Activated CD4-positive, alpha-beta T cell treated with anti-CD3 and anti-CD28 coated beads, Interleukin-2, amount 50 U/mL, for 16 hours (primary cell): ENCODE results near the gene GSG1.

ENCODE experiments used
- DNase-seq: peaks from one replicate; pipeline ENCODE4 v3.0.0-alpha.2; 2020

The GSG1 gene

DNA sequence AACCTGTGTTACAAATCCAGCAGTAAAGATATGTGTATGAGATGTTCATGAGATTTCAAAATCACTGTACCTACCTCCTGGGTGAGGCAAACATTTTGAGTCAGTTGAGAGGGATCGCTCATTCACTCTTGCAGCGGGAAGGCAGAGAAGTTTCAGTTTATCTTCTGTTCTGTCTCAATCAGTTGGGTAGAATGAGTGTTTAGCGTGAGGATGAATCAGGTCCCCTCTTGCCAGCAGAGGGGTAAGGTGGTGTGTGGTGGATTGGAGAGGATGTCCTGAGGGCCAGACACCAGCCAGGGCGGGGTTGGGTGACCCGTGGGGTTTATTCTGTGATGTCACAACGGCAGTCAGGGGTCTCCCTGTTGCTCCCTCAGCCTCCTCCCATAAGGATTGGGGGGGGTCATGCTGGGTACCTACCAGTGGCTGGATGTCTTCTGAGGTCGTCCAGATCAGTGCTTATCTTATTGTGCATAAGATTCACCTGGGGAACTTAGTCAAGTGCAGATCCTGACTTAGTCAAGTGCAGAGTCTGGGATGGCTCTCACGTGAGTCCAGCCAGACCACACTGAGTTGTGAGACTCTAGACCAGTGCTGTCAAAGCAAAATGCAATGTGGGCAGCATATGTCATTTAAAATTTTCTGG is at the start of gene GSG1:
Gene GSG1 (minus strand): TSS at position 277 of the 643 bp plus-strand sequence. CDS start 155 bp downstream, at position 122.
- peak; percentile 92 for DNase-seq

- DNase-seq: no peak
These were observed 49.7 kb upstream of the GSG1 start for GRCh38 chr12:13153180-13153579.

DNA sequence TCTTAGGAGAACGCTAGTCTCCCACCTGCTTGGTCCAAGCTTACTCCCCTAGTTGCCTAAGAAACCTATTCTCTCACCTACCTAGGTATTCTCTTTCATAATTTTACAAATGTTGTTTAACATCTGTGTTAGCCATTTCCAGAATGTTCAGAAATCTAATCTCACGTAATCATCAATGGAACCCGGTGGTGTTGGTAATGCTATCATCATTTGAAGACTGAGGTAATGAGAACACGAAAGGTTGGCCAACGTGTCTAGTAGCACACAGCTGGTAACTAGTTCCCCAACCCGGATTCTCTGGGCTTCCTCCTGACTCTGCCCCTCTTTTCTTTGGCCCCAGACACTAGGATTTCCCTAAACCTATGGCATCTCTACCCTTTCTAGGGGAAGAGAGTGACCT is 49.3 kb upstream of the GSG1 start:
- DNase-seq: no peak

DNA sequence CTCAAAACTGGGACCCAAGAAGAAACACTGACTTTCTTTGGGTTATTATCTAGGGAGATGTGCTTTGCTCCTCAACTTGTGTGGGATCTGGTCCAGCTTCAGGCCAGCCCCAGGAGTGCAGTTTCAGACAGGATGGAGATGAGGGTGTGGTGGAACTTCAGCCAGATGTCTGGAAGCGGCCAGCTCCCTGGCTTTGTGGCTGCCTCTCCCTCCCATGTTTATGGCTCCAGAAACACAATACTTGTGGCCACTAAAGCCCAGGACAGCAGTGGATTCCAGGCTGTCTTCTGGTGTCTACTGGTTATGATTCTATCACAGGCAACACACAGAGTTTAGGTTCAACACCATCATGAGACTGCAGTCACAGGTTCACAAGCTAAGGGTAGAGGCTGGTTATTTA is 48.8 kb upstream of the GSG1 start:
- no peak for DNase-seq

DNA sequence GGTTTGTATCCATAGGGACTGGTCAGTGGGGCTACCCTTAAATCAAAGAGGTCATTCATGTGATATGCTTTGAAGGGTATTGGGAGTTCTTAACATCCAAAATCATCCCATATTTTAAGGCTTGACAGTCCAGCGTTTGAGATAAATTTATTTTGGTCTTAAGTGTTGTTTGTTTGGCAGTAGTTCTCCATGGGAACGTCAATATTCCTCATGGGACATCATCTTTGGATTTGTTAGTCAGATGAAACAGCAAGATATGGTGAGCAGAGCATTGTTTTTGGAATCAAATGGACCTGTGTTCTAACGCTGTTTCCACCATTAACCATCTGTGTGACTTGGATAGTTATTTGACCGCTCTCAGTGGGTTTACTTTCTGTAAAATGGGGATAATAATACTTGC is 45.9 kb upstream of the GSG1 start:
- no peak for DNase-seq

DNA sequence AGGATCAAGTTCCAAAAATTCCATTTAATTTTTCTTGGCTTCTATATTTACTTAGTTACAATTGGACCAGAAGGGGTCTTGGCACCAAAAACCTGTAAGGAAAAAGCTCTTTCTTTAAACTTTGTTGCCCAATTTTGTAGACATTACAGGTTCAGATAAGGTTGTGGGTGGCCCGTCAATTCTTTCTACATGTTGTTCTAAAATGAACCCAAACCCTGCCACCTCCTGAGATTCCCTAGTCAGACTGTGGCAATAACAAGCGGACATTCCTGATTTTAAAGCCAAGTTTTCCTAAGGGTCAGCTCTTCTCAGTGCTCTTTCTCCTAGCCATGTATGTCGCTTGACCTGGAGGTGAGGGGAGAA is 45.0 kb upstream of the GSG1 start:
- no peak for DNase-seq

DNA sequence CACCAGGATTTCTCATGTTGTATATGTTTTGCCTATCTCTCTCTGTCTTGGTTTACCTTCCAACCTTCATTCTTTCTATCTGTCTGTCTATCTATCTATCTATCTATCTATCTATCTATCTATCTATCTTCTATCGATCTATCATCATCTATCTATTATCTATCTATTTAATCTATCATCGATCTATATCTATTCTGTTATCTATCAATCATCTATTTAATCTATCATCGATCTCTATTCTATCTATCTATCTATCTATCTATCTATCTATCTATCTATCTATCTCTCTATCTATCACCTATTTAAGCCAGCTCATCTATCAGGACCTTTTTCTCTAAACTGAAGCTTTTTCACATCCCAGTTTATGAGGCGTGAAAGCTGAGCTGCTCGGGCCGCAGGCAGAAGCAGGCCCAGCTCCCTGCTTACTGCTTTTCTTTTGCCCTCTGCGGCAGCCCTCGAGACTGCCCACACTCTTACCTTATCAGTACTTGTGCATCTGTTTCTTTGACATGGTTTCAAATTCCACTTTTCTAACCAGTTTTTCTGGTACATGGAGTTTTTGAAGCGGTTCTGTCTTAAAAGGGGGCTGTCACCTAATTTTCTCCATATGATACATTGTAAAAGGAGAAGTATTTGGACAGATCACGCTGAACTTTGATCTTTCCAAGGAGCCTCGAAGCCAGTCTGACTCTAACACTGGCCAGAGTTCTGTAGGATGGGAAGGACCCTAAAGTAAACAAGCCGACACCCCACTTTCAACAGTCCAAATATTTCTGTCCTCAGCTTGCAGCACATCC is 44.4 kb upstream of the GSG1 start:
- no peak for DNase-seq

- no peak for DNase-seq
These were observed 43.0 kb upstream of the GSG1 start for GRCh38 chr12:13146336-13146938.

GRCh38 chr12:13144266-13144828 is 40.9 kb upstream of the GSG1 start:
- peak; percentile 30 for DNase-seq

GRCh38 chr12:13142747-13143146 is 39.3 kb upstream of the GSG1 start:
- no peak for DNase-seq

- no peak for DNase-seq
These were observed 38.2 kb upstream of the GSG1 start for GRCh38 chr12:13141686-13142085.

DNA sequence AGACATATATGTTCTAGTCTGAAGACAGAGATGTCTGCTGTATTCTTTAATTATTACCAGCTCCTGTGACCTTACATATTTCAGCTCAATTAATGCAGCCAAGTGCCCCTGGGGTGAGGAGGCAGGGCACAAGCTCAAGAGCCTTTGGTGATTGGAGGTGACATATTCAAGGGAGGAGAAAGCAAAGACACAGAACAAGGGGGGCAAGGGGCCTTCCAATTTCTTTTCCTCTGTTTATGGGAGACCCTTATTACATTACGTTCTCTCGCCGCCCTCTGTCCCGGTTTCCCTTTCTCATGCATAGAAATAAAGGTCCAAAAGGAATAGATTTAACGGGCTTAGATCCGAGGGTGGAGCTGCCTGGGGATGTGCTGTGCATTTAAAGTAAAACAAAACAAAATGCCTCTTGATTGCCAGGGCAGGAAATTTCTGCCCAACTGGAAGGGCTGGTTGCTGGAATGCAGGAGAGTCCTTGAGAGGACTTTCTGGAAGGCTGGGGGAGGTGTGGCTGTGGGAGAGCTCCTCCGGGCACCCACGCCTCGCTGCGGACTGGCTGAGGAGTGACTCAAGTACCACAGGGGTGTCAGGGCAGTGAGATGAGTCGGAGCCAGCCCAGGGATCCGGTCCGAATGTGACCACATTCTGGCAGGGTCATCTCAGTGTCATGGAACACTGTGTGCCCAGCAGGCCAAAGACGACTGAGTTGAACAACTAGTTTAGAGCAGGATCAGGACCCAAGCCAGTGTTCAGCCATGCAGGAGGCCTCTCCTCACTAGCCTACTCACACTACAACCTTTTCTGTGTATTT is 32.1 kb upstream of the GSG1 start:
- no peak for DNase-seq

DNA sequence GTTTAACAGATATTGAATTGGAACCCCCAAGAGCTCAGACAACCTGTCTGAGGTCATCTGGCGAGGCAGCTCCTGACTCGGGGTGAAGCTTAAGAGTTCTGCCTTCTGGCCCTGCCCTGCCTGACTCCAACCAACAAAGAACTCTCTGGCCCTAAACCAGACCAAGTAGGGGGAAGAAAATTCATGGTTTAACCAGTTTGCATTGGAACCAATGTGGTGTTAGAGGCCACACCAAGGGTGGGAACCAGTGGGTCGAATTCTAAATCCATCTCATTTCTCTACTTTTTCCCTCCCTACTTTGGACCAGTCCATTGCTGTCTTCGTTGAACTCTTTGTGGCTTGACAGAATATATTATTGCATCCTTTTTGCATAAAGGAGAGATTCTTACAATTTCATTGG is 30.4 kb upstream of the GSG1 start:
- DNase-seq: no peak

DNA sequence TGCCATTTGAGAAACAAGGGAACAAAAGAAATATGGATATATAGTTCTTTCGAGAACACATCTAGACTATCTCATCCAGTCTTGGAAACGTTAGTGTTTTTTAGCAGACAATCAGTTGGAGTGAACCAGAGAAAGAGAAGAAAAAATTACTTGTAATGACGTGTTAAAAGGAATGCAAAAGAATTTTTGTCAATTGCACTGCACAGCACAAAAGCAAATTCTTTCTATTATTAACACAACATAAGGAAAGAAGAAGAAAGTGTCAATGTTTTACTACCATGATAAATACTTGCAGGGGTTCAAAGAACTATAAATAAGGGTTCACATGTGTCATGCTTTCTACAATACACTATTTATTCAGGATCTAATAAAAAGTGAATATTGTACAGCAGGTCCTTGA is 27.5 kb upstream of the GSG1 start:
- DNase-seq: no peak

GRCh38 chr12:13128291-13128965 is 25.0 kb upstream of the GSG1 start:
- DNase-seq: no peak

DNA sequence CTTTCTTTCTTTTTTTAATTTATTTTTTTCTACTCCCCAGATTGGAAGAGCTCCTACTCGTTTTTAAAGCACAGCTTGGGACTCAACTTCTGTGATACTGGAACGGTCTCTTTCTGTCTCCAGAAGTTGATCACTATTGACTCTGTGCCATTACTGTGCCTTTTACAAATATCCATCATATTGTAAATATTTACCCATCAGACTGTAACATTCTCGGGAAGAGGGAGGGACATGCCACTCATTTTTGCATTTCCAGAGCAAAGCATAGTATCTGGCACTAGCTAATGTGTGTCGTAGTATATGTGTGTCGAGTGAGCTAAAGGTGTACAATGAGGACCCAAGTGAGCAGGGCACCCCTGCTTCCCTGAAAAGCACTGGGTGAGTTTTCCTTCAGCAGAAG is 24.0 kb upstream of the GSG1 start:
- DNase-seq: no peak

DNA sequence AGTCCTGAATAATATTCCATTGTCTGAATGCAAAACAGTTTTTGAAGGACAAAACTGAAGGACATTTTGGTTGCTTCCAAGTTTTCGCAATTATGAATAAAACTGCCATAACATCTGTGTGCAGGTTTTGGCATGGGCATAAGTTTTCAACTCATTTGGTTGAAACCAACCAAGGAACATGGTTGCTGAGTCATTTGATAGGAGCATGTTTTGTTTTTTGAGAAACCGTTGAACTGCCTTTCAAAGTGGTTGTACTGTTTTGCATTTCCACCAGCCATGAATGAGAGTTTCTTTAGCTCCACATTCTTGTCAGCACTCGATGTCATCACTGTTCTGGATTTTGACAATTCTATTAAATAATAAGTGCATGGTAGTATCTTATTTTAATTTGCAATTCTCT is 23.0 kb upstream of the GSG1 start:
- DNase-seq: peak; percentile 25

DNA sequence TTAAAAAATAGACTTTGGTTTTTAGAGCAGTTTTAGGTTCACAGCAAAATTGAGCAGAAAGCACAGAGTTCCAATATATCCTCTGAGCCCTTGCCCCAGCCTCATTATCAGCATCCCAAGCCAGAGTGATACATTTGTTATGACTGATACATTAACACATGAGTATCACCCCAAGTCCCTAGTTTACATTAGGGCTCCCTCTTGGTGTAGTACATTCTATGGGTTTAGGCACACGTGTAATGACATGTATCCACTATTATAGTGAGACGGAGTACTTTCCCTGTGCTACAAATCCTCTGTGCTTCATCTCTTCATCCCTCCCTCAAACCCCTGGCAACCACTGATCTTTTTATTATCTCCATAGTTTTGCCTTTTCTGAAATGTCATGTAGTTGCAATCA is 22.5 kb upstream of the GSG1 start:
- no peak for DNase-seq

GRCh38 chr12:13124656-13125505 is 21.4 kb upstream of the GSG1 start:
- DNase-seq: no peak

GRCh38 chr12:13121568-13121967 is 18.1 kb upstream of the GSG1 start:
- DNase-seq: no peak

DNA sequence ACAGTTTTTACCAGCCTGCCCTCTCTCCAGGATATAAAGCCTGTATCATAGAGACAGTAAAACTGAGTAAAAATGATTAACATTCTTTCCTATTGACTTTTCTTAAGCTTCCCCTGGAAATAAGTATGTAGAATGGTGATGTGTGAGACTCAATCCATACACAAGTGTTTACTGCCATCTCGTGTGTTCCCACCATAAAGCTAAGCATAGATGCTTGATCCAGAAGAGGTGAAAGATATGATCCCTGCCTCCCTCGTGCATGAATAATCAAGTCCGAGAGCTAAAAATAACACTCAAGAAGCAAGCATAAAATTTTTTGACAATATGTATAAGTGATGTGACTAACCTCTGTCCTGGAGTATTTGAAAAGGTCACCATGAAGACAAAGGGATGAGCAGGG is 16.9 kb upstream of the GSG1 start:
- no peak for DNase-seq

GRCh38 chr12:13119826-13120225 is 16.4 kb upstream of the GSG1 start:
- DNase-seq: no peak
